Amygdala (tissue), 56 donors: ENCODE measurements around the gene UFD1.
"Not testable (repeated sequence)": the region's sequence is repeated elsewhere in the genome, so short reads cannot be mapped to it uniquely, and the experiment has no call there.

Experiments
- DNase-seq, 56 donors: peaks; one replicate each; lab custom pipeline; 2025; lab: John Stamatoyannopoulos, UW

Gene UFD1

GRCh38 chr22:19451570-19451969 lies 27.4 kb downstream of the UFD1 start:
- no peak for DNase-seq

- DNase-seq, result no peak
These were observed 28.4 kb downstream of the UFD1 start for GRCh38 chr22:19450363-19451175.

GRCh38 chr22:19449422-19449767 lies 29.6 kb downstream of the UFD1 start:
- no peak for DNase-seq

GRCh38 chr22:19448739-19449421 lies 30.1 kb downstream of the UFD1 start:
- no peak for DNase-seq

GRCh38 chr22:19448076-19448607 lies 30.9 kb downstream of the UFD1 start:
- DNase-seq, result peak in 5 of 56 donors; percentile 32 to 66 (median 48)

- DNase-seq, result peak; percentile 33 to 98 (median 90)
These were observed 31.5 kb downstream of the UFD1 start, which contains the start of gene C22orf39 for GRCh38 chr22:19447330-19448075. TSS of gene C22orf39 (minus strand) at chr22:19447711. CDS start at chr22:19447688, 23 bp downstream.

- DNase-seq, result no peak
These were observed 32.2 kb downstream of the UFD1 start for GRCh38 chr22:19446603-19447329.

- DNase-seq, result not testable (repeated sequence)
These were observed 33.6 kb downstream of the UFD1 start for GRCh38 chr22:19445279-19445982.

GRCh38 chr22:19443544-19444211 lies 35.3 kb downstream of the UFD1 start:
- DNase-seq, result no peak

- no peak for DNase-seq
These were observed 36.8 kb downstream of the UFD1 start for GRCh38 chr22:19442166-19442565.

GRCh38 chr22:19440411-19441195 lies 38.4 kb downstream of the UFD1 start:
- no peak for DNase-seq

GRCh38 chr22:19438298-19438697 lies 40.7 kb downstream of the UFD1 start:
- DNase-seq, result no peak

GRCh38 chr22:19436444-19437161 lies 42.4 kb downstream of the UFD1 start:
- not testable (repeated sequence) for DNase-seq

GRCh38 chr22:19434829-19435580 lies 44.0 kb downstream of the UFD1 start:
- no peak for DNase-seq

GRCh38 chr22:19434401-19434800 lies 44.6 kb downstream of the UFD1 start:
- DNase-seq, result no peak

GRCh38 chr22:19432133-19432851 lies 46.7 kb downstream of the UFD1 start, which contains the start of gene MRPL40:
TSS of gene MRPL40 (plus strand) at chr22:19432545. CDS start at chr22:19432555, 10 bp downstream.
- peak in 55 of 56 donors; percentile 71 to 97 (median 91) for DNase-seq
